HG02870 (cell line): Measurements from ENCODE around the gene GIMAP4.
"Not testable (repeated sequence)": the region's sequence is repeated elsewhere in the genome, so short reads cannot be mapped to it uniquely, and the experiment has no call there.

ENCODE experiments used
- ATAC-seq: cut with Tn5 transposase; IDR thresholded peaks from one replicate; pipeline ENCODE4 v1.9.1; 2021; ENCODE audit warnings: mild to moderate bottlenecking, moderate library complexity; ENCODE audit not compliant: unreplicated experiment

Gene GIMAP4

GRCh38 chr7:150567169-150567568, at the start of gene GIMAP4:
TSS of gene GIMAP4 (plus strand) at chr7:150567390. CDS start at chr7:150569902, 2,512 bp downstream.
- no peak for ATAC-seq

- no peak for ATAC-seq
Measured at GRCh38 chr7:150519310-150519709, 47.9 kb upstream of the GIMAP4 start.

DNA sequence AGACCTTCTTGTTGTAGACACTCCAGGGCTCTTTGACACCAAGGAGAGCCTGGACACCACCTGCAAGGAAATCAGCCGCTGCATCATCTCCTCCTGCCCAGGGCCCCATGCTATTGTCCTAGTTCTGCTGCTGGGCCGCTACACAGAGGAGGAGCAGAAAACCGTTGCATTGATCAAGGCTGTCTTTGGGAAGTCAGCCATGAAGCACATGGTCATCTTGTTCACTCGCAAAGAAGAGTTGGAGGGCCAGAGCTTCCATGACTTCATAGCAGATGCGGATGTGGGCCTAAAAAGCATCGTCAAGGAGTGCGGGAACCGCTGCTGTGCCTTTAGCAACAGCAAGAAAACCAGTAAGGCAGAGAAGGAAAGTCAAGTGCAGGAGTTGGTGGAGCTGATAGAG, 47.0 kb upstream of the GIMAP4 start:
- no peak for ATAC-seq

DNA sequence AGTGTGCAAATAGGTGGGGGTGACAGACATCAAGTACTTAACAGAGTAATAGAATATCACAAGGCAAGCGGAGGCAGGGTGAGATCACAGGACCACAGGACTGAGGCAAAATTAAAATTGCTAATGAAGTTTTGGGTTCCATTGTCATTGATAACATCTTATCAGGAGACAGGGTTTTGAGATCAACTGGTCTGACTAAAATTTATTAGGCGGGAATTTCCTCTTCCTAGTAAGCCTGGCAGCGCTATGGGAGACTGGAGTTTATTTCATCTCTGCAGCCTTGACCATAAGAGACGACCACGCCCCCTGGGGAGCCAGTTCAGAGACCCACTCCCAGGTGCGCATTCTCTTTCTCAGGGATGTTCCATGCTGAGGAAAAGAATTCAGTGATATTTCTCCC, 44.3 kb upstream of the GIMAP4 start:
- ATAC-seq: not testable (repeated sequence)

DNA sequence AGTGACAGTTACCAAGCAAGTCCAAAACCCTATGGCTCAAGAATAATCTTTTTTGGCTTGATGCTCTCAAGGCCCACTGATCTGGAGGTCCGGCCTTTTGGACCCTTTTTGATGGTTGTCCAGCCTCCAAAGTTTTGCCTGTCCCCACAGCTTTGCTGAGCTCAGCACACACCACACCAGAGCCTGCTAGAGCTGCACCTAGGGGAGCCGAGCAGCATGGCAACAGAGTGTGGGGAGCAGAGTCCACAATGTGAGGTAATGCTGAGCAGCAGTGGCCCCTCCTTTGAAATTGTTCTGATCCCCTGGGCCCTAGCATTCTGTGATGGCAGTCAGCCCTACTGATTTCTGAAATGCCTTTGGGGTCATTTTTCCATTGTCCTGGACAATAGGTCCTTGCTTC, 43.2 kb upstream of the GIMAP4 start:
- no peak for ATAC-seq

GRCh38 chr7:150531704-150532103, 35.5 kb upstream of the GIMAP4 start:
- no peak for ATAC-seq

- no peak for ATAC-seq
Measured at GRCh38 chr7:150538259-150538658, 28.9 kb upstream of the GIMAP4 start.

DNA sequence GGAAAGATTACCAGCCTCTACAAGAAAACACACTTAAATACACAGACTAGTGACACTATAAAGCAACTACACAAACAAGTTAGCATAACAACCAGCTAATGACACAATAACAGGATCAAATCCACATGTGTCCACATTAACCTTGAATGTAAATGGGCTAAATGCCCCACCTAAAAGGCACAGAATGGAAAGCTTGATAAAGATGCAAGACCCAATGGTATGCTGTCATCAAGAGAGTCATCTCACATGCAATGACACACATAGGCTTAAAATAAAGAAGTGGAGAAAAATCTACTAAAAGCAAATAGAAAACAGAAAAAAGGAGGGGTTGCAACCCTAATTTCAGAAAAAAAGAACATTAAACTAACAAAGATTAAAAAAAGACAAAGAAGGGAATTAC, 14.0 kb upstream of the GIMAP4 start:
- no peak for ATAC-seq

- ATAC-seq: no peak
Measured at GRCh38 chr7:150556521-150557138, 10.6 kb upstream of the GIMAP4 start.

GRCh38 chr7:150560486-150560885, 6.7 kb upstream of the GIMAP4 start:
- ATAC-seq: no peak

DNA sequence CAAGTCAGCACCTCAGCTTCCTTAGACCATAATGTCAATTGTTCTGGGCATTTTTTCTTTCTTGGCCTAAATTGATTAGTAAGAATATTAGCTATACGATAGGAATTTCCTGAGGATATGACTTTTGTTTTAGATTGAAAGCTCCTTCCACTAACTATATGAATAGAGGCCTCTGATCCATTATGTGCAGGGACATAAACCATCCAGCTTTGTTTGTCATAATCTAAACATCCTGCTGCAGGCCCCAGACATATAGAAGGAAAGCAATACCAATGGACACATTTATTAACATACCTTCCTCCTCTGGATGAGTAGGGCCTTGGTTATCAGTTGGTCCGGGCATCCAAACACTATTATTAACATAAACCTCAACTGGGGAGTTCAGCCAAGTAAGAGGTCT, 4.3 kb upstream of the GIMAP4 start:
- ATAC-seq: no peak

DNA sequence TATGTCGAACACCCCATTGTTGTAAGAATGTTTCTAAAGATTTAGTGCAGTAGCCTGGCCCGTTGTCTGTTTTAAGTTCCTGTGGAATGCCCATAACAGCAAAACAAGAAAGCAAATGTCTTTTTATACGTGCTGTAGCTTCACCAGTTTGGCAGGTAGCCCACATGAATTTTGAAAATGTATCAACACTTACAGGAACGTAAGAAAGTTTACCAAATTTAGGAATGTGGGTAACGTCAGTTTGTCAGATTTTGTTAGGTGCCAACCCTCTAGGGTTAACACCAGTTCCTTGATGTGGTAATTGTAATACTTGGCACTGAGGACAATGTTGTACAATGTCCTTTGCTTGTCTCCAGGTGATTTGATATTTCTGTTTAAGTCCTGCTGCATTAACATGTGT, 3.2 kb upstream of the GIMAP4 start:
- ATAC-seq: no peak

DNA sequence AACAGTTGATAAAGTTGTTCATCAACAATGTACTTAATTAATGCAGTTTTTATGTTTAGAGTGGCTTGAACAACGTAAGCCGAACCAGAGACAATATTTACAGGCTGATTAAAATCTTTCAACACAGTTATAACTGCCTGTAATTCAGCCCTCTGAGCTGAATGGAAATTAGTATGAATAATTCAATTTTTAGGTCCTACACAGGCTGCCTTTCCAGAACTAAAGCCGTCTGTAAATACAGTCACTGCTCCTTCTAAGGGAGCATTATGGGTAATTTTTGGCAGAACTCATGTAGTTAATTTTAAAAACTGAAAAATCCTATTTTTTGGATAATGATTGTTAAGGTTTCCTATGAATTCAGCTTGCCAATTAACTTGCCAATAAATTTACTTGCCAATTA, 2.6 kb upstream of the GIMAP4 start:
- ATAC-seq: no peak

DNA sequence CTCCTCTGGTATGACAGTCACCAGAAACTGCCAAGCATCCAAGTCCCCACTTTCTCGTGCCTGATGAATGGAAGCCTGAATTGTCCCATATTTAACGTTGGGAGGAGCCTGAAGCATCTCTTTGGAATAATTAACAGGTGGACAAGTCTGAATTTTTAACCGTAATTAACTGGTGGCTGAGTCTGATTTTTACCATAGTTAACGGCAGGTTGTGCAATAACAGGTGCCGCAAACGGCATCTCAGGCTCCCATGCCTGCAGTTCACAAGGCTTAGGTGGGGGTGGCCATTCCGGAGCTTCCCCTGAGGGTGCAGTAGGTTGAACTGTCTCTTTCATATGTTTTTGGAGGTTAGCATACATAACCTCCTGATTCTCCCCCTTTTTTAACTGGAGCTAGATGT, 2.0 kb upstream of the GIMAP4 start:
- no peak for ATAC-seq

DNA sequence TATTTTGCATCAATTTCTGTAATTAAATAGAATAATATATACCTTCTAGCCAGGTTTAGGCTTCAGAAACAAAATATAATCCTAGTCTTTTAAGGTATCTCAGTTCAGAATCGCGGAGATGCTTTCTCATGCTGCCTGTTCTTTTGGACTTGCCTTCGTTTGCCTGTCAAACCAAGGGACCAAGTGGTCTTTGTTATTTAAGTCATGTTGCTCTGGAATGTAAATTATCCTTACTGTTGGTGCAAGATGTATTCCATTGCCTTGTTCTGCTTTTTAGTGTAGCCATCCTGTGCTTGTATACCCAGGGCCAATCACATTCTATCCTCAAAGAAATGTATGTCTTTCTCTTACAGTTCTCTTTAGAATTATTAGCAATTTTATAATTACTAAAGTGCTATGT, 1.1 kb upstream of the GIMAP4 start:
- ATAC-seq: no peak

DNA sequence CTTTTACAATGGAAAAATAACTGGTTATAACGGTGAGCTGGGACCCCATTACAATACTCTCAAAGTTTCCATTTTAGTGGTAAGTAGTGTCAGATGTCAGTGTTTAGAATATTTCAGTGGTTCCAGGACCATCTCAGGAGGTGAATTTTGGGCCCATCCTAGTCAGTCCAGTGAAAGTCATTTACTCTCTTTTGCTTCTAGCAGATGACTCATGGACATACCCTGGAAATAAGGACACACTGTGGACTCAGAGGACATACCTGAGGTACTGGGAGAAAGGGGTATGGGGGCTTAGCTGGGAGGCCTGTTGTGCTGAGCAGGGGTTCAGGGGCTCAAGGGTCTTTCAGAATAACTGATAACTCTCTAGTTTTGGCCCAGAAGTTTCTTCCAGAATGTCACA, 618 bp upstream of the GIMAP4 start:
- ATAC-seq: no peak

GRCh38 chr7:150567871-150568301, 696 bp downstream of the GIMAP4 start:
- ATAC-seq: no peak

GRCh38 chr7:150568714-150569113, 1.5 kb downstream of the GIMAP4 start:
- no peak for ATAC-seq

- no peak for ATAC-seq
Measured at GRCh38 chr7:150569245-150569955, 2.2 kb downstream of the GIMAP4 start.

DNA sequence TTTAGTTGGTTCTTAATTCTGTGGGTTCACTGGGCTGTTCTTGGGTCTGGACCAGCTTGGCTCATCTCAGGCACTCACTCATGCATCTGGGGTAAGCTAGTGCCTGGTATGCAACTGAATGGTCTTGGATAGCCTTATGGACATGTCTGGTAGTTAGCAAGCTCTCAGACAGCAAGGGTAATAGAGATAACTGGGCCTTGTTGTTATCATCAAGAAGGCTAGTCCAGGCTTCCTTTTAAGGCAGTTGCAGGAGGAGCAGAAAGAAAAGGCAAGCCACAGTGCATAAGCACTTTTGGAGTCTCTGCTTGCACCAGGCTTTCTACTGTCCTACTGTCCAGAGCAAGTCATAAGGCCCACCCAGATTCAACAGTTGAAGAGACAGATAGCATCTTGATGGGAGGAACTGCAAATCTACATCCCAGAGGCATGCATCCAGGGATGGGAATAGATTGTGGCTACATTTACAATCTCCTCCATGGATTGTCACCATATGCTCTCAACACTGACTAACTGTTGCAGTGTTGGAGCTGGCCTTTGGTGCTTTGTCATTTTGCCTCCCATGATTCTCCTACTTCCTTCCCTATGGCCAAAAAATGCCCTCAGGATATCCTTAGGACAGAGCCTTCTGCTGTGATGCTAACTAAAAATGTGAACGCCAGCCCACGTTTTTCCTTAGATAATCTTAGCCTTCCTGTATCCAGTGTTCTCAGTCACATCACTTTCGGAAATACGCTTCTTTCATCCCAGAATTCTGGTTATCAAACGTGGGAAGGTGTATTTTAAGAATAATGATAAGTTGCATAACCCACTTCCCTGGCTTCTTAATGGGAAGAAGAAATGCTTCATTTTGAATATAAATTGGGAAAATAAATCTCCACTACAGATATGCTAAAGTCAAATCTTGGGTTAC, 3.6 kb downstream of the GIMAP4 start:
- no peak for ATAC-seq

DNA sequence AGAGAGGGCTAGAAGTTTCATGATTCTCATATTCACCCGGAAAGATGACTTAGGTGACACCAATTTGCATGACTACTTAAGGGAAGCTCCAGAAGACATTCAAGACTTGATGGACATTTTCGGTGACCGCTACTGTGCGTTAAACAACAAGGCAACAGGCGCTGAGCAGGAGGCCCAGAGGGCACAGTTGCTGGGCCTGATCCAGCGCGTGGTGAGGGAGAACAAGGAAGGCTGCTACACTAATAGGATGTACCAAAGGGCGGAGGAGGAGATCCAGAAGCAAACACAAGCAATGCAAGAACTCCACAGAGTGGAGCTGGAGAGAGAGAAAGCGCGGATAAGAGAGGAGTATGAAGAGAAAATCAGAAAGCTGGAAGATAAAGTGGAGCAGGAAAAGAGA, 5.3 kb downstream of the GIMAP4 start:
- no peak for ATAC-seq
